DMS153 treated with DMSO at 0.1 percent for 48 hours (cell line): ENCODE measurements around the gene F3.

Source experiments
- DNase-seq: peaks from one replicate; lab custom pipeline; 2025; ENCODE audit not compliant: unreplicated experiment; lab: John Stamatoyannopoulos, UW

Gene F3

DNA sequence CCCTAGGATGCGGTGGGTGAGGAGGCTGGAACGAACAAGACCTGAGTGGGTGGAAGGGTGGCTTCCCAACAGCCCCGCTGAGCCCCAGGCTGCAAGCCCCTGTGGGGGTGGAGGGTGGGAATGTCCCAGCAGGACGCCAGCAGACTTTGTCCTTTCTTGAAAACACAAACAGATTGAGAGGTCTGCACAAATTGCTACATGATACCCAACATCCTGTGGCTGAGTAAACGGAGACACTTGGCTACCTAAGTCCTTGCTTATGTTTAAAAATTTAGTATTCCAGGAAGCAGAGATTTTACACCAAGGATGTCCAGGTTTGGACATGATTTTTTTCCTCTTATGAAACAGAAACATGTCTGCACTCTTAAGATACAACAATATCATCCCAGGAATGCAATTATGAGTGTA lies 11.8 kb upstream of the F3 start:
- DNase-seq, result no peak

DNA sequence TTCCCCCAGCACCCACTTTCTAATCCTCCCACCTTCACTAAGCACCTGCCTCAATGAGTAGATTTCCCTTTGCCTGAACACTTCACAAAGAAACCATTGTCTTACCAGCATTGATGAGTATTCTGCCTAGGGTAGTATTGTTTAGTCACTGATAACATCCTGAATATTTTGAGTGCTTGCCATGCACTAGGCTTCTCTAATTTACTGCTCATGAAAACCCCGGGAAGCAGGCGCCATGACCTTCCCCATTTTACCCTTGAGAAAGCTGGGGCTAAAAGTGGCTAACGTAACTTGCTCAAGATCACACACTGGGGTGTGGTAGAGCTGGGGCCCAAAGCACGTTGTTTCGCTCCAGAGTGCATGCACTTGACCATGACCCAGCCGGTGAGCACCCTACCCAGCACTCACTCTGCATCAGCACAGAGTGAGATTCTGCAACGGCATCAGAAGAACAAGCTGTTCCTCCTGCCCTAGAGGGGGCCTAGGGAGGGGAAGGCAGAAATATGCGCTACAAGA lies 10.6 kb upstream of the F3 start:
- no peak for DNase-seq

DNA sequence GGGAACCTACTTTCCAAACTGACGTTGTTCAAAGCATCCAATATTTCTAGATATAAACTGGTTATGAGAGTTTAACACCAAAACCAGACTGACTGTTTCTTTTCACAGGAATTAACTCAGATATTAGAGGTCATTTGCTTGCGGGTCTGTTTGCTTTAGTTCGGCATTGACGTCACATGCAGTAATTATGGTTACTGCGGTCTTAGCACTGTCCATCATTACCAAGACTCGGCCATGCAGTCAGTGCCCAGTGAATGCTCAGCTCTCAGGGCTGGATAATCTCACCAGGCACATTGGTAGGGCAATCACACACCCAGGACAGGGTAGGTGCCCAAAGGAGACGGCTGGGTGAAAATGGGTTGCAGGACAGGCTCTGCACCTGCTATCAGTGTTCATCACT lies 9.9 kb upstream of the F3 start:
- no peak for DNase-seq

DNA sequence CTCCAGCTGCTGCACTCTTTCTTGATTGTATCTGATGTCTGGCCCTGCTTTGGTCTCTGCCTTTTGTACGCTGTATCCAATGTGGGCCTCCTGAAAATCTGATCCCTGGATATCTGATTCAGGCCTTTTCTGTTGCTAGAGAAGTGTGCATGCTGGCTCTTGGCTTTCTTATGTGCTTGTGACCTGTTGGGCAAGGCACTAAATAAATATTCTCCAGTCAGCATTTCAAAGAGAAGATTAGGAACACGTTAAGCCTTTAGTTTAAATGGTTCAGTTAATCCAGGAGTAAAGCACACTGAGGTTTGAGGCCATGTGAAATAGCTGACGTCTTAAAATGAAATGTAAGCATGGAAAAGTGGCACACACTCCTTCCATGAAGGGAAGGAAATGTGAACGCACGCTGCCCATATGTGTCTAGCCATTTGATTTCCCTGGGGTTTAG lies 9.3 kb upstream of the F3 start:
- DNase-seq, result no peak

DNA sequence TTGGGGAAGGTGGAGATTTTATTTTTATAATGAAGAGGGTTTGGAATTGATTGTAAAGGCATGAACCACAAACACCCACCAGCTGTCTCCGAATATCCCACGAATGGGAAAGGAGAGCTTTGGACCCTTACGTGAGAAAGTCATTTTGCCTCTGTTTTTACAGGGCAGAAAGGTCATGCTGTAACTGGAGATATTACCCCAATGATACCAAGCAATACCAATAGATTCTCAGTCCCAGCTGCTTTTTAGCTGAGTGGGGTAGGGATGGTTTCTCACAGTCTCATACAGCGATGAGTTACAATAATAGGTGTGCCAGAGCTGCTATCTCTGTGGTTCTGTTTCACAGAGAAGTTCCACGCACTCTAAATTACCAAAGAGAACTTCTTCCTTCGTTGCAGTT lies 8.8 kb upstream of the F3 start:
- DNase-seq, result no peak

DNA sequence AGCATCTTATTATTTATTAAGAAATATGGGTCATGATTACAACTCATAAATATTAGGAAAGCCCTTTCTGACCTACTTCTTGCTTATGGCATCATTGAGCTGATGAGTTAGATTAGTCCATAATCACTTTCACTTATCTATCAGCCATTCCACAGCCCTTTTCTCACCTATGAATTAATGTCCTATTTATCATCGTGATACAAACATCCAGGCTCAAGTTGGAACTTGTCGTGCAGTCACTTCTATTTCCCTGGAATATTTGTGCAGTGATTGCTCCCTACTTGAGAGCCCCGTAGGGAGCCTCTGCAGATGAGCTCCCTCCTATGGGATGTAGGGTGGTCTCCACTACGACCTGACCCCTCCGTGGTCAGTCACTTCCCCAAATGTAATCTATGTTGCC lies 8.1 kb upstream of the F3 start:
- DNase-seq, result no peak

DNA sequence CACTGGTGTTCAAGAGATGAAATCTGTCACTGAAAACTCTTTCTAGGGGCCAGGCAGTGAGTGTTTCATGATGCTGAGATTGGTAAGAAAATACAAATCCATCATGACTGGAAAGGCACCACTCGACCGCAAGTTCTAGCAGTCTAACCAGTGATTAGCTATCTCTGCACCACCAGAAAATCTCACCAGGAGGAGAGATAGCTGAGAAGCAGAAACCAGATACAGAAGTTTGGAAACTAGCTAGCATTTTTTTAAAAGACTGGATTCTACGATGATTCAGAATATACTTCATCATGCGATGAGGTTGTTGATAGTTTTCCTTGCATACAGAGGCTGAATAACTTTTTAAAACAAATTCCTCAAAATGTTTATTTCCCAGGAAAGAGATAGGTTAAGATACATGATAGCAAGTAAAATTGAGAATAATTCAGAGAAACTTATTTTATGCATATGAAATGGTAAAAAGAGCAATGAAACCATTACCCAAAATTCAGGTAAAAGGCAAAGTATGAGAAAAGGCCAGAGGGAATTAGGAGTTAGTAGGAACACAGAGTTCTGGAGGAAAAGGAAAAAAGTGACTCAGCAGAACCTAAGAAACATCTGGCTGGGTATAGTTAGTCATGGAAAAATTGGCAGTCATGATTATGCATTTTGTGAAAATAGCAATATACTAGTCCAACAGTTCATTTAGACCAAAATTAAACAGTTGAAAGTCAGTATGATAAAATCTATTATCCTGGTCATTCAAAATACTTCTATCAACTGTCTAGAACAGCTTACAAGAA lies 3.3 kb upstream of the F3 start:
- no peak for DNase-seq

DNA sequence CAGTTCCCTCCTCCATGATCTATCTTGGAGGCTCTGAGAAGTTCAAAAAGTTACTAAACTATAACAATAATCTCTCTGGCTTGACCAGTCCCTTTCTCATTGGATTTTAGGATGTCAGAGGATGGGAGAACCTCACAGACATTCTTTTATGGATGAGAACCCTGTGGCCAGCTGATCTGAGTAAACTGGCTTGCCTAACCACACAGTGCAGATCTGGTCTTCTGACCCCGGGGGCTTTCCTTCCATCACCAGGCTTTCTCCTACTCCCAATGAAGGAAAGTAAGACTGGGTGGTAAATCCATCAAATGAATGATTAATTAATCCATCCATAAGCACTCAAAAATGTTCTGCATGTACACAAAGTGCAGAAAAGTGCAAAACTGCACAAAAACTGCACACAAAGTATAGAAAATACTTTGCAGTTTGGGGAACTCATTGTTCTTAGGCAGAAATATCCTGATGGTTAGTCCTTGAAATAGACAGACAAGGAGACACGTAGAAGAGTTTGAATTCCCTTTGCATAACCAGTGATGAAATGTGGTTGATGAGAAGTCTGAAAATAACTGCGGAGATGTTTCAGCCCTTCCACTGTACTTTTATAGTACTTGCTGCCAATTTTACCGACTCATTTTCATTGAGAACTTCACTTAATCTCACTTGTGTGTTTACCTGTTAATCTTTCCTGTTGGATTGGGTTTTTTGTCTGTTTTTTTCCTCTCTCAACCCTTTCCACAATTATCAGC lies 2.5 kb upstream of the F3 start:
- DNase-seq, result no peak

DNA sequence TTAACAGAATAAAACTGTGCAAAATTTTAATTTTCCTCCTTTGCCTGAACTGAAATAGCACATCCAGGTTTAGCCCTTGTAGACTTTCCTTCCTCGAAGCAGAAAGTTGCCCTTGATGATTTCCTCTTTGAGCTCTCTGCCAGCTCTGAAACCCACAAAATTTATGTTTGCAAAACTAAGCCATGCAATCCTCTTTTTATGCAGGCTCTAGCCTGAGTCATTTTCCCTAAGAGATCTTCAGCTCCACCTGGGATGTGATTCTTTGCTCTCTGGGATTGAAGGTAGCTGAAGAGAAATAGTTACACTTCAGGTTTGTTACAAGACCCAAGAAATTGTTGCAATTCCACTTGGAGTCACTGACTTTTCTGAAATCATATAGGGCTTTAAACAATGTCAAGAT lies 1.4 kb upstream of the F3 start:
- DNase-seq, result no peak

DNA sequence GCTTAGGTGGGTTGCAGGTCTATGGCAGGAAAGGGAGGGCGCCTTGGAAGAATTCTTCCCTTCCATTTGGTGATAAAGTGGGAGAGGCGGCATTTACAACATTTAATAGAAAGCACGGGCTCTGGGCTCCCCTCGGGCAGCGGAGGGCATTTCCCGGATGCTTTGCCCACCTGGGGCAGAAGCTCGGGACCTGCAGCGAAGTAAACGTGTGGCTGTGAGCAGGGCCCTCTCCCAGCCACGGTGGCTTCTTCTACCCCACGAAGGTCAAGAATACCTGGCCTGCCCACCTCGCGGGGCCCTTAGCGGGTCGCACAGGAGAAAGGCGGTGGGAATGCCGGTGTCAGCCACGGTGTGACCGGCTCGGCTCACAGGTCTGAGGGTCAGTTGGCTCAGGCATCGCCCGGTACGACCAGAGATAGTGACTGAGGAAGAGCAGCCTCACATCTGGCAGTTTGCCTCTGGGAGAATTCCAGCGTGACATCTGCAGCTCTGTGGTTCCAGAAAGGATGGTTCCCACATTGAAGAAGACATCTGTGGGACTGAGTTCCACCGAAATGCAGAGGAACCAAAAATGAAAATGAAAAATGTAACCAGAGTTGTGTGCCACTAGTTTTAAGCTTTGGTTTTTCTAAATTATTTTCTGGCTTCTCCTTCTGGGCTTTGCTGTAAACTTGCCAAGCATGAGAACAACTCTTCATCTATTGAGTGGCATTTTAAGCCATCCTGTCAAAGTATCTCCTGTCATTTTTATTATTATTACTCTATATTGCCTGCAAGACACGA lies 720 bp upstream of the F3 start:
- DNase-seq, result no peak

DNA sequence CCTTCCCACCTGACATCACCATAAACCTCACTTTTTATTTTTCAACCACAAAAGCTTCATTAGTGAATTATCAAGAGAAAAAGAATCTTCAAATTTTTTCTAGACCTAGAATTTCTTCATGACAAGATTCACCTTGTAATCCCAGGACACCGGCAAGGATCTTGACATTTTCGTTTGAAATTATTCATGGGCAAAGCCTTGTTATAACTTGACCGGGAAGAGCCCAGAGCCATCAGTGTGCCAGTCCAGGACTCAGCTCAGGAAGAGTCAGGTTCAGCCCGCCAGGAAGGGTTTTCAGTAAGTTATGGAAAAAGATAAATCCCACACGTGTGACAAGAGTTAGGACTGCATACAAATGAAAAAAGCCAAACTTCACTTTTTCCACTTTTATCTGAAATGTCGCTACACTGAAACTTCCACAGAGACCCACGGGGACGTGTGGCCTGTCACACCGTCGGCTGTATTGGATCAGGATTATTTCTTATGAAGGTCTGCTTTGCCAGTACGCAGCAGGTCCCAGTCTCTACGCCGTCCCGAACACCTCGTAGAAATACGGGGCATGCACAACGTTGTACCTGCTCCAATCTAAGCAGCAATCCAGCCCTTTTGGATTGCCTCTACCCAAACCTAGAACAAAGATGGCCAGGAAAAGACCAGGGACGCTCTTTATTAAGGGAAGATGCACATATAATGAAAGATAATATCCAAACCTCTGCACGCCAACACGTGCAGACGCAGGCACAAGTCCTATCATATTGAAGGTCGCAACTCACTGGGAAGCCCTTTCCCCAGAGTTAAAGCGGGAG lies 916 bp downstream of the F3 start:
- no peak for DNase-seq

DNA sequence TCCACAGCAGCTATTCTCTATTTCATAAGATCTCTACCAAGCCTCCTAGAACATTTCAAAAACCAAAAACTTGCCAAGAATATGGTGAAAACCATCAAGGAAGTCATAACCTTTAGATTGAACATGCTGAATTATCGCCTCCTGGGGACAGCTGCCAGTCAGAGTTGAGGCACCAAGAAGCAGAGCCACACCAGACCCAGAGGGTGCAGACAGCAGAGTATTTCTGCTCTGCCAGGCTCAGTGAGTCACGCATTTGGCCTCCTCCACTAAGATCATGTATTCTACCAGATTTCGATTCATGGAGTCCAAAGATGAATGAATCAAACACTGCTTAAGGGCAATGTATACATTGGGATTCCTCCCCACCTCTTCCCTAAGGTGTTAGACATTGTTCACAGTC lies 2.1 kb downstream of the F3 start:
- DNase-seq, result no peak

DNA sequence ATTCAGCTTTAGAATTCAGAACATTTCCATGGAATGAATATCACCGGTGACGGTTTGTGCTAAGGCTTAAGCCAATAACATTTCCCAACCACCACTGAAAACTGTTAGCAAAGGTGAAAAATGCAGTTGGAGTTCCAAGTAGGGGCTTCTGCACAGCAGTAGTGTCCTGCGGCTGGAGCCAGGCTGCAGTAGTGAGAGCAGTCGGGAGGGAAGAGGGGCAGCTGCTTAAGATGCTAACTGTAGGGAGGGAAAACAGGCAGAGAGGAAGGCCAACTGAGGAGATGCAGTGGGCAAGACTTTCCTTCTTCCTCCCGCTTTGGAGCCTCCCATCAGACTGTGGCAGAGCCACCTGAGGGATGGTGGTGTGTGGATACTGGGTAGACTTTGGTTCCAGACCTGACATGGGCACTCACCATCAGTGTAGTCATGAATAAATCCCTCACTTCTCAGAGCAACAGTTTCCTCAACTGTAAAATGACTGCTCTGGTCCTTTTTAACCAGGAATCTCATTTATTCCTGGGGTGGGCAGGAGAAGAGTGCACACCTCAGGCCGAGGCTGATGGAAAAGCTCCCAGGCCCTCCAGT lies 3.2 kb downstream of the F3 start:
- no peak for DNase-seq

DNA sequence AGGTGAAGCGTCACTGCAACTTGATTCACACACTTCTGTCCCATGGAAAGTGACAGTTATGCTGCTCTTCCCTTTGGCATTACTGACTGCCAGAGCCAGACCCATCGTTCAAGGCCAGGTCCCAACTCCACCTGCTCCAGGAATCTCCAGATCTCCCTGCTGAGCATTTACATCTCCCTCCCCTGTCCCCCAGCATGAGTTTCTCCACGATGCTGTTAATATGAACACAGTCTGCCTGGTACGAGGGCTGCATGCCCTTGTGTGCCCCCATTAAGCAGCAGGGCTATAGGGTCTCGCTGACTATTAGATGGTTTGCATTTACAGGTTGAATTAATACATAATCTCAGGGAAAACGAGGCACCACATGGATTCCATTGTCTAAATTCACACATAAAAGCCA lies 4.3 kb downstream of the F3 start:
- no peak for DNase-seq

DNA sequence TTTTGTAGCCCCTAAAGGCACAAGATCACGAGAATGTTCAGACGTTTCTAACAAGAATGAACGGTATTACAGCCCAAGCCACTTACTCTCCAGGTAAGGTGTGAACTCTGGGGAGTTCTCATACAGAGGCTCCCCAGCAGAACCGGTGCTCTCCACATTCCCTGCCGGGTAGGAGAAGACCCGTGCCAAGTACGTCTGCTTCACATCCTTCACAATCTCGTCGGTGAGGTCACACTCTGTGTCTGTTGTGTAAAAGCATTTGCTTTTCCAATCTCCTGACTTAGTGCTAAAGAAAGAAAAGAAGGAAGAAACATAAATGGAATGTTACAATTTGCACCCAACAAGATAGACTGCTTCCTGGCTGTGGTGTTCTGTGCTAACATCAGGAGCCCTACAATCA lies 5.7 kb downstream of the F3 start:
- no peak for DNase-seq

DNA sequence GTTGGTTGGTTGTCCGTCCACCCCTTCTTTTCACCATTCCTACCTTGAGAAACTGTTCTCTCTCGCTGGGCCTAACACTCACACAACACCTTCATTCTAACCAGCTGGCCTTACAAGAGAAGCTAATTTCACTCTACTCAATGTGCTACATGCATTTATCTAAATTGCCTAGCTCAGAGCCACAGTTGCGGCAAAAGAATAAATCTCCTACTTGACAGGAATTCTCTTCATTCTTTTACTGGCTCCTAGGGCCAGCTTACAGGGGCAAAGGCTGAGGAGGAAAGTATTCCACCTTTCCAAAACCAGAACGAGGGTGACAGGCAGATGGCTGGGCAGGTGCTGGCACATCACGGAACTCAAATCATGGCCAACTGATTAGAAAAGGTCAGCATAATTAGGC lies 6.5 kb downstream of the F3 start:
- no peak for DNase-seq

DNA sequence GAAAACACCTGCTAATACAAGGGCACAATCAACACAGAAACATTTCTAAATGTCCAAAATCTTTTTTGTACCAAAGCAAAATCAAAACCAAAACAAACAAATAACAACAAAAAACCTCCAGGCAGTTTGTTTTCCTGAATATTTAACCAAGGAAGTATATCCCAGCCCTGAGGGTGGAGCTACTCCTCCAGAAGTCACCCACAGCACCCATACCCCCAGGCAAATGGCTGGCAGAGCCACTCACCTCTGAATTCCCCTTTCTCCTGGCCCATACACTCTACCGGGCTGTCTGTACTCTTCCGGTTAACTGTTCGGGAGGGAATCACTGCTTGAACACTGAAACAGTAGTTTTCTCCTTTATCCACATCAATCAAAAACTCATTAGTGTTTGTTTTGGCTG lies 9.5 kb downstream of the F3 start:
- no peak for DNase-seq

DNA sequence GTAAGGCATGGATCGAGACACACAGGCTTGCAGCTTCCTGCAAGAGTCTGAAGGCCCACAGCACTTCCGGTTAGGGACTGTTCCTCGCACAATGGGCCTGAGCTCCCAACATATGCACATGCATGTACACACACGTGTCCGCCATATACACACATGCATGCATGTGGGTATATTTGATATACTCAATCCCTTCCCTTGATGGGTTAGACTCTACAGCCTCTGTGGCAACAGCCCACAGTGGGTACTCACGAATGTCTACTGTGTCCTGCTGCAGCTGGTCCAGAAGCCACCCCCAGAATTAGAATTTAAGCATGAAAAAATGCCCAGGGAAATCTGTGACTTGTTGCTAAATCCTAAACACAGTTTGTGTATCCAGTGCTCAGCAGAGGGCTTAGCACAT lies 9.9 kb downstream of the F3 start:
- DNase-seq, result no peak

DNA sequence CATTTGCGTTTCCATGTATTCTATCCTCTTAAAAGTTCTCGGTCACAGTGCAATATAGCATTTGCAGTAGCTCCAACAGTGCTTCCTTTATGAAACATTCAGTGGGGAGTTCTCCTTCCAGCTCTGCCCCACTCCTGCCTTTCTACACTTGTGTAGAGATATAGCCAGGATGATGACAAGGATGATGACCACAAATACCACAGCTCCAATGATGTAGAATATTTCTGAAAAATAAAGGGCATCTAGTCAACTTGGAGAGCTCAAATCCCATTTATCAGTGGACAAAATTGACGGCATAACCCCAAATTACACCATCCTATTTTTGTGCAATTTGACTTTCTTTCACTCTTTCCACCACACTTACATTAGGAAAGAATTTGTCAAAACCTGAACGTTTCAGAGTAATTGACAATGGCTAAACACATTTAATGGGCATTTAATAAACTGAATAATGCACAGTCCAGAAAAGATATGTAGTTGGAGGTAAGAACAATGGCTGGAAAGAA lies 11.1 kb downstream of the F3 start:
- no peak for DNase-seq

DNA sequence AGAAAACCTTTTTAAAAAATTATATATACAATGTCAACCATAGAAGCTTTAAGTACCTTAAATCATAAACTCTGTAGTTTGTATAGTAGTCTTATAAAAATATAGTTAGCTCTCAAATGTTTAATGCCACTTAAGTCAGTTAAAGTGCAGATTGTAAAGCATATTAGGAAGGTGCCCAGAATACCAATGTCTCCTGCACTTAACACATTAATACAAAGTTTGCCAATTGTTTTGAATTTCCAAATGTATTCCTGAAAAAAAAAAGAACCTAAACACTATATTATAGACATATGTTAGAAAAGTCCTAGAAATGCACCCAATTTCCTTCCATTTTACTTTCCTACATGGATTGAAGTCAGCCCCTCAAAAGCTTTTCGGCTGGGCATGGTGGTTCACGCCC lies 12.1 kb downstream of the F3 start:
- DNase-seq, result no peak
